Heart left ventricle (tissue), 13 donors: Measurements from ENCODE around the gene ZFAND3.

ENCODE experiments used
- CTCF ChIP-seq, 12 donors: fragments of 200-600 bp; sonication (generic) in 4 of 12; IDR thresholded peaks; one replicate each; pipeline versions ENCODE4 v1.5.0 to v1.8.0; 2018 to 2022; ENCODE audit warnings: antibody characterized with exemption in 12 of 12, mild to moderate bottlenecking in 5 of 12
- POLR2A ChIP-seq, 2 donors: fragments of 450-650 bp; IDR thresholded peaks; one replicate each; pipeline ENCODE4 v1.6.1; 2017; ENCODE audit warnings: antibody characterized with exemption in 2 of 2, mild to moderate bottlenecking in 2 of 2, moderate library complexity in 2 of 2
- donor health status: ischemic (EF 13 %, LVEDD 7.1; RV severe dilation, severe dysfunction).
- donor health status: DM: no; HTN: yes; CAD: no.
- donor health status: DM: no; HTN: no; CAD: no.
- donor health status: ischemic (EF 25% LVEDD 6.9; RV normal size, moderate dysfunction).
- donor health status: ischemic (EF 25% LVEDD 5.7; RV mildly dilated, moderate dysfunction).
- donor health status: ischemic (EF 35%, LVEDD 5.7; RV mildly dilated, moderate dysfunction).
- donor health status: nonischemic (EF 11% LVEDD 7.7; RV severe dilation, severe dysfunction).
- donor health status: DM: yes; HTN: yes; CAD: no.
- donor health status: PGD.
- donor health status: ischemic (EF 29% LVEDD 5.4; RV normal size, mild dysfunction).
- donor health status: nonischemic (EF 23%, LVEDD 6.1; RV moderate dilation, normal function).

- TF ChIP-seq CTCF (IDR thresholded peaks at IDR 0.05): no peak
- TF ChIP-seq POLR2A (IDR thresholded peaks at IDR 0.05): no peak
Measured at GRCh38 chr6:38080889-38081288, 261.4 kb downstream of the ZFAND3 start.
